SK-N-SH (cell line): ENCODE results near the gene HYAL1.
"Not testable (repeated sequence)": the region's sequence is repeated elsewhere in the genome, so short reads cannot be mapped to it uniquely, and the experiment has no call there.

Experiments
- ELF1 ChIP-seq: IDR thresholded peaks from 2 replicates; pipeline ENCODE4 v1.4.0; 2012
- MXI1 ChIP-seq: IDR thresholded peaks from 2 replicates; pipeline ENCODE4 v1.6.1; 2012; ENCODE audit warnings: mild to moderate bottlenecking, low read depth, low read length, improper control_type of control experiment
- NFIC ChIP-seq: IDR thresholded peaks from 2 replicates; pipeline ENCODE4 v1.4.0; 2012; ENCODE audit warnings: borderline replicate concordance
- TEAD4 ChIP-seq: IDR thresholded peaks from 2 replicates; pipeline ENCODE4 v1.4.0; 2012; ENCODE audit warnings: mild to moderate bottlenecking, borderline replicate concordance; ENCODE audit not compliant: insufficient read depth
- USF1 ChIP-seq: IDR thresholded peaks from 2 replicates; pipeline ENCODE4 v1.4.0; 2012; ENCODE audit warnings: low read depth, borderline replicate concordance

GRCh38 chr3:50284121-50284520 is 19.3 kb downstream of the HYAL1 start:
- not testable (repeated sequence) for TF ChIP-seq NFIC, USF1, MXI1, TEAD4, ELF1
